Bronchial epithelial cell (primary cell): Measurements from ENCODE around the gene HTR6. TPM values are rescaled to one million over a fixed set of nuclear protein-coding genes. Genes with fewer than 3 reads are reported as not detected.

Source experiments
- DNase-seq: peaks from one replicate; pipeline ENCODE4 v3.0.0-alpha.2; 2010; ENCODE audit warnings: low read depth
- FAIRE-seq: peaks from 2 replicates; lab custom pipeline; 2011; peaks lifted over from hg19 to GRCh38; lab: Jason Lieb, UNC
- H3K27me3 ChIP-seq: 2 replicates; pipeline ENCODE4 v1.5.1; 2011; ENCODE audit warnings: low read length; ENCODE audit not compliant: control insufficient read depth, insufficient read depth
- H3K36me3 ChIP-seq: 2 replicates; pipeline ENCODE4 v1.5.1; 2011; ENCODE audit warnings: low read length; ENCODE audit not compliant: control insufficient read depth, insufficient read depth
- H3K4me3 ChIP-seq: 2 replicates; pipeline ENCODE4 v1.5.1; 2011; ENCODE audit warnings: mild to moderate bottlenecking, low read depth, low read length, control low read depth
- CTCF ChIP-seq: IDR thresholded peaks from 2 replicates; pipeline ENCODE4 v1.5.1; 2011; ENCODE audit warnings: mild to moderate bottlenecking, moderate library complexity, low read length, control low read depth, inconsistent platforms; ENCODE audit not compliant: insufficient read depth, severe bottlenecking
- total RNA-seq: library from RNA; depleted of rRNA; stranded (reverse); fragments of >200 nt; gene quantifications from 2 replicates; pipeline ENCODE4 v1.2.1, GENCODE V29; 2014

The HTR6 gene
- total RNA-seq, 1 donor from 2014 or later = not detected

- DNase-seq (no peak), FAIRE-seq (no peak)
- Histone ChIP-seq H3K27me3 (peaks cover 25% of the 10 kb centered on the region), H3K36me3 (no peaks in the 10 kb centered on the region), H3K4me3 (no peak overlapping the region)
- no peak for TF ChIP-seq CTCF
Observed at GRCh38 chr1:19662313-19662712, 2.4 kb upstream of the HTR6 start.

- Histone ChIP-seq H3K4me3 (no peak overlapping the region), H3K36me3 (no peaks in the 10 kb centered on the region), H3K27me3 (peaks cover 35% of the 10 kb centered on the region)
- no peak for FAIRE-seq
- TF ChIP-seq CTCF = no peak
- DNase-seq = no peak
Observed at GRCh38 chr1:19665186-19665495, 466 bp downstream of the HTR6 start.

GRCh38 chr1:19665496-19666465 lies 1.1 kb downstream of the HTR6 start:
- H3K27me3 ChIP-seq = peaks cover 35% of the 10 kb centered on the region
- H3K4me3 ChIP-seq = no peak overlapping the region

DNA sequence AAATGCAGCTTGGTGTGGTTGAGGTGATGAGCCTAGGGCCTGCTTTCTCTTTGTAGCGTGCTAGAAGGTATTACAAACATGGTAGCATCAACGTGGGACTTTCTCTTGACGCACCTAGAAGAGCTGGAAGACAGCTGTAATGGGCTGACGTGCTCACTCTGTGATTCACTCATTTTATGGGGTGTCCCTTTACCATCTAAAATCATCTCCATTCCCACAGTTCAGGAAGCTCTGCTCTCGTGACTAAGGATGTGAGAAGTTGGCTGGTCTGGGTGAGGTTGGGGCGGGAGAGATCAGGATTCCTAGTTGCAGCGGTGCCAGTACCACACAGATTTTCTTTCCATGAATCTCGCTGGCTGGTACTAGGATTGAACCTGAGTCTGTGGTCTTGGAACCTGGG lies 4.2 kb downstream of the HTR6 start:
- no peaks in the 10 kb centered on the region for H3K36me3 ChIP-seq
- no peak for DNase-seq
- H3K27me3 ChIP-seq = peaks cover 32% of the 10 kb centered on the region
- FAIRE-seq = peak; percentile 70
- no peak for TF ChIP-seq CTCF
- H3K4me3 ChIP-seq = no peak overlapping the region

More at GRCh38 chr1:19665496-19666465, 1.1 kb downstream of the HTR6 start:
- no peaks in the 10 kb centered on the region for H3K36me3 ChIP-seq
- FAIRE-seq (no peak), DNase-seq (no peak)
- no peak for TF ChIP-seq CTCF

DNA sequence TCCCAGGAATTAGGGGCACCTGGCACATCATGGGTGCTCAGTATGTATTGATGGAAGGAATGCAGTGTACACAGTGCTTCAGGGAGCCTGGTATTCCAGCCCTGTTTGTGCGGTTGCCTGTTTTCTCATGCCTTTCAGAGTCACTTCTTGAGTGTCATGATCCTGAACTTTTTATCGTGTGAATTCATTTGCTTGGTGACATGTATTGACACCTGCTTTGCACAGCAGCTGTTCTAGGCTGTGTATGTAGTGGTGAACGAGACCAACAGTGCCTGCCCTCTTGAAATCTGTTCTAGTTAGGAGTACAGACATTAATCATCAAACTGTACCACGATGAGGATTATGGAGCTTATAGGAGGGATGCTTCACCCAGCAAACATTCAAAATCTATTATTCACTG lies 6.1 kb downstream of the HTR6 start:
- DNase-seq (no peak), FAIRE-seq (no peak)
- H3K4me3 ChIP-seq = no peak overlapping the region
- no peak for TF ChIP-seq CTCF
- H3K27me3 ChIP-seq = peaks cover 23% of the 10 kb centered on the region
- no peaks in the 10 kb centered on the region for H3K36me3 ChIP-seq
